ENCODE measurements around the gene TAPBP. TPM values are rescaled to one million over a fixed set of nuclear protein-coding genes. Genes with fewer than 3 reads are reported as not detected.
A peak's percentile ranks its signal among the peaks of the same experiment; 100 is the strongest.

The TAPBP gene
- total and polyA plus RNA-seq, 9 of the 15 experiments (the other 6 are each of a cell fraction or from before 2014, with no cell fraction given) = 5.6 to 74.0 (median 22.3) TPM

DNA sequence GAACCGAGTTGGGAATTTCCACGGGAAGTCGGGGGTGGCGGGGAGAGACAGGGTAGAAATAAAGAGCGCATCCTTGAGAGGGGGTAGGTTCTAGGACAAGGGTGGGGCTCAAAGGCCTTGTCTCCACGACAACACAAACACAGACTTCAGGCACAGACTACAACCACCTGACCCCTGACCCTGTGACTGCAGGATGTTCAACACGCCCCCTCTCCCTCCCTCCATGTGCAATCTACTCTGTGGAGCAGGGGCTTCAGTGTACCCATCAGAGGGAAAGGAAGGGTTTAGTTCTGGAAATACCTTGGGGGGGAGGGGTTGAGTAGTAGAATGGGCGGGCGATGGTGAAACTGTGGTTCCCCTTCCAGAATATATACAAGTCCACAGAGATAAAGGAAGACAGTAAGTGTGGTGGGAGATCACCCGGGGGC is 651 bp upstream of the TAPBP start (continued):
- TF ChIP-seq EP400 (IDR thresholded peaks at IDR 0.05) = no peak; the same call in 1 of the 2 replicates
- no peak for TF ChIP-seq TCFL5 (CRISPR knock-in tag; conservative IDR thresholded peaks at IDR 0.05)
- no peak for TF ChIP-seq PTBP1 (IDR thresholded peaks at IDR 0.05; ENCODE audit: low read depth, low read length)
- TF ChIP-seq, protein P1, sequence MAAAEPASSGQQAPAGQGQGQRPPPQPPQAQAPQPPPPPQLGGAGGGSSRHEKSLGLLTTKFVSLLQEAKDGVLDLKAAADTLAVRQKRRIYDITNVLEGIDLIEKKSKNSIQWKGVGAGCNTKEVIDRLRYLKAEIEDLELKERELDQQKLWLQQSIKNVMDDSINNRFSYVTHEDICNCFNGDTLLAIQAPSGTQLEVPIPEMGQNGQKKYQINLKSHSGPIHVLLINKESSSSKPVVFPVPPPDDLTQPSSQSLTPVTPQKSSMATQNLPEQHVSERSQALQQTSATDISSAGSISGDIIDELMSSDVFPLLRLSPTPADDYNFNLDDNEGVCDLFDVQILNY (CRISPR knock-in tag; IDR thresholded peaks at IDR 0.05) = no peak
- TF ChIP-seq CHD4 (IDR thresholded peaks at IDR 0.05; ENCODE audit: insufficient read depth, insufficient replicate concordance, low read depth, low read length, poor library complexity, severe bottlenecking) = no peak
- TF ChIP-seq FOXJ2 (tag; IDR thresholded peaks at IDR 0.05) = peak; percentile 97
- TF ChIP-seq DDX20 (tag; IDR thresholded peaks at IDR 0.05; ENCODE audit: low read depth) = no peak
- no peak for TF ChIP-seq NFE2 (IDR thresholded peaks at IDR 0.05; ENCODE audit: low read depth)
- TF ChIP-seq, protein P2, sequence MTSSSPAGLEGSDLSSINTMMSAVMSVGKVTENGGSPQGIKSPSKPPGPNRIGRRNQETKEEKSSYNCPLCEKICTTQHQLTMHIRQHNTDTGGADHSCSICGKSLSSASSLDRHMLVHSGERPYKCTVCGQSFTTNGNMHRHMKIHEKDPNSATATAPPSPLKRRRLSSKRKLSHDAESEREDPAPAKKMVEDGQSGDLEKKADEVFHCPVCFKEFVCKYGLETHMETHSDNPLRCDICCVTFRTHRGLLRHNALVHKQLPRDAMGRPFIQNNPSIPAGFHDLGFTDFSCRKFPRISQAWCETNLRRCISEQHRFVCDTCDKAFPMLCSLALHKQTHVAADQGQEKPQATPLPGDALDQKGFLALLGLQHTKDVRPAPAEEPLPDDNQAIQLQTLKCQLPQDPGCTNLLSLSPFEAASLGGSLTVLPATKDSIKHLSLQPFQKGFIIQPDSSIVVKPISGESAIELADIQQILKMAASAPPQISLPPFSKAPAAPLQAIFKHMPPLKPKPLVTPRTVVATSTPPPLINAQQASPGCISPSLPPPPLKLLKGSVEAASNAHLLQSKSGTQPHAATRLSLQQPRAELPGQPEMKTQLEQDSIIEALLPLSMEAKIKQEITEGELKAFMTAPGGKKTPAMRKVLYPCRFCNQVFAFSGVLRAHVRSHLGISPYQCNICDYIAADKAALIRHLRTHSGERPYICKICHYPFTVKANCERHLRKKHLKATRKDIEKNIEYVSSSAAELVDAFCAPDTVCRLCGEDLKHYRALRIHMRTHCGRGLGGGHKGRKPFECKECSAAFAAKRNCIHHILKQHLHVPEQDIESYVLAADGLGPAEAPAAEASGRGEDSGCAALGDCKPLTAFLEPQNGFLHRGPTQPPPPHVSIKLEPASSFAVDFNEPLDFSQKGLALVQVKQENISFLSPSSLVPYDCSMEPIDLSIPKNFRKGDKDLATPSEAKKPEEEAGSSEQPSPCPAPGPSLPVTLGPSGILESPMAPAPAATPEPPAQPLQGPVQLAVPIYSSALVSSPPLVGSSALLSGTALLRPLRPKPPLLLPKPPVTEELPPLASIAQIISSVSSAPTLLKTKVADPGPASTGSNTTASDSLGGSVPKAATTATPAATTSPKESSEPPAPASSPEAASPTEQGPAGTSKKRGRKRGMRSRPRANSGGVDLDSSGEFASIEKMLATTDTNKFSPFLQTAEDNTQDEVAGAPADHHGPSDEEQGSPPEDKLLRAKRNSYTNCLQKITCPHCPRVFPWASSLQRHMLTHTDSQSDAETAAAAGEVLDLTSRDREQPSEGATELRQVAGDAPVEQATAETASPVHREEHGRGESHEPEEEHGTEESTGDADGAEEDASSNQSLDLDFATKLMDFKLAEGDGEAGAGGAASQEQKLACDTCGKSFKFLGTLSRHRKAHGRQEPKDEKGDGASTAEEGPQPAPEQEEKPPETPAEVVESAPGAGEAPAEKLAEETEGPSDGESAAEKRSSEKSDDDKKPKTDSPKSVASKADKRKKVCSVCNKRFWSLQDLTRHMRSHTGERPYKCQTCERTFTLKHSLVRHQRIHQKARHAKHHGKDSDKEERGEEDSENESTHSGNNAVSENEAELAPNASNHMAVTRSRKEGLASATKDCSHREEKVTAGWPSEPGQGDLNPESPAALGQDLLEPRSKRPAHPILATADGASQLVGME (CRISPR knock-in tag; IDR thresholded peaks at IDR 0.05) = no peak
- TF ChIP-seq BRF1 (IDR thresholded peaks at IDR 0.05; ENCODE audit: borderline replicate concordance, extremely low read depth, insufficient read length) = no peak
- TF ChIP-seq ARHGAP35 (IDR thresholded peaks at IDR 0.05; ENCODE audit: partially characterized antibody) = no peak
- no peak for TF ChIP-seq FOS (IDR thresholded peaks at IDR 0.05; ENCODE audit: extremely low read depth, insufficient read length)
- peak; percentile 91; the same call in 1 of the 2 replicates for TF ChIP-seq CAMTA2 (CRISPR knock-in tag; conservative IDR thresholded peaks at IDR 0.05)
- no peak for TF ChIP-seq TAF7 (tag; IDR thresholded peaks at IDR 0.05)
- TF ChIP-seq DMBX1 (CRISPR knock-in tag; IDR thresholded peaks at IDR 0.05; ENCODE audit: borderline replicate concordance) = no peak
- TF ChIP-seq, protein P3, sequence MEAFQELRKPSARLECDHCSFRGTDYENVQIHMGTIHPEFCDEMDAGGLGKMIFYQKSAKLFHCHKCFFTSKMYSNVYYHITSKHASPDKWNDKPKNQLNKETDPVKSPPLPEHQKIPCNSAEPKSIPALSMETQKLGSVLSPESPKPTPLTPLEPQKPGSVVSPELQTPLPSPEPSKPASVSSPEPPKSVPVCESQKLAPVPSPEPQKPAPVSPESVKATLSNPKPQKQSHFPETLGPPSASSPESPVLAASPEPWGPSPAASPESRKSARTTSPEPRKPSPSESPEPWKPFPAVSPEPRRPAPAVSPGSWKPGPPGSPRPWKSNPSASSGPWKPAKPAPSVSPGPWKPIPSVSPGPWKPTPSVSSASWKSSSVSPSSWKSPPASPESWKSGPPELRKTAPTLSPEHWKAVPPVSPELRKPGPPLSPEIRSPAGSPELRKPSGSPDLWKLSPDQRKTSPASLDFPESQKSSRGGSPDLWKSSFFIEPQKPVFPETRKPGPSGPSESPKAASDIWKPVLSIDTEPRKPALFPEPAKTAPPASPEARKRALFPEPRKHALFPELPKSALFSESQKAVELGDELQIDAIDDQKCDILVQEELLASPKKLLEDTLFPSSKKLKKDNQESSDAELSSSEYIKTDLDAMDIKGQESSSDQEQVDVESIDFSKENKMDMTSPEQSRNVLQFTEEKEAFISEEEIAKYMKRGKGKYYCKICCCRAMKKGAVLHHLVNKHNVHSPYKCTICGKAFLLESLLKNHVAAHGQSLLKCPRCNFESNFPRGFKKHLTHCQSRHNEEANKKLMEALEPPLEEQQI (IDR thresholded peaks at IDR 0.05) = no peak
- no peak for TF ChIP-seq TCF3 (CRISPR knock-in tag; IDR thresholded peaks at IDR 0.05)
- TF ChIP-seq HDAC8 (tag; IDR thresholded peaks at IDR 0.05) = no peak
- no peak for TF ChIP-seq RBM17 (IDR thresholded peaks at IDR 0.05; ENCODE audit: borderline replicate concordance, low read depth, low read length)
- no peak for TF ChIP-seq SIX5 (IDR thresholded peaks at IDR 0.05; ENCODE audit: borderline replicate concordance in 1 of 2, insufficient read depth in 1 of 2, low read depth in 1 of 2, low read length in 2 of 2)
- TF ChIP-seq KLF1 (tag; IDR thresholded peaks at IDR 0.05) = no peak
- TF ChIP-seq GATAD2A (IDR thresholded peaks at IDR 0.05) = no peak

All from K562 (cell line).